Lower leg skin (tissue), 3 donors: Measurements from ENCODE around the gene HLA-DRB5.

Experiments used
- POLR2A ChIP-seq, 2 donors: fragments of 450-650 bp; IDR thresholded peaks; one replicate each; pipeline ENCODE4 v1.6.1; 2016 to 2017; ENCODE audit warnings: antibody characterized with exemption in 2 of 2, mild to moderate bottlenecking in 1 of 2, moderate library complexity in 1 of 2
- TF ChIP-seq, protein P1 (sequence below), 3 donors: fragments of 450-650 bp; IDR thresholded peaks; one replicate each; pipeline ENCODE4 v1.5.1; 2016; ENCODE audit warnings: antibody characterized with exemption in 3 of 3, mild to moderate bottlenecking in 3 of 3, moderate library complexity in 2 of 3

DNA sequence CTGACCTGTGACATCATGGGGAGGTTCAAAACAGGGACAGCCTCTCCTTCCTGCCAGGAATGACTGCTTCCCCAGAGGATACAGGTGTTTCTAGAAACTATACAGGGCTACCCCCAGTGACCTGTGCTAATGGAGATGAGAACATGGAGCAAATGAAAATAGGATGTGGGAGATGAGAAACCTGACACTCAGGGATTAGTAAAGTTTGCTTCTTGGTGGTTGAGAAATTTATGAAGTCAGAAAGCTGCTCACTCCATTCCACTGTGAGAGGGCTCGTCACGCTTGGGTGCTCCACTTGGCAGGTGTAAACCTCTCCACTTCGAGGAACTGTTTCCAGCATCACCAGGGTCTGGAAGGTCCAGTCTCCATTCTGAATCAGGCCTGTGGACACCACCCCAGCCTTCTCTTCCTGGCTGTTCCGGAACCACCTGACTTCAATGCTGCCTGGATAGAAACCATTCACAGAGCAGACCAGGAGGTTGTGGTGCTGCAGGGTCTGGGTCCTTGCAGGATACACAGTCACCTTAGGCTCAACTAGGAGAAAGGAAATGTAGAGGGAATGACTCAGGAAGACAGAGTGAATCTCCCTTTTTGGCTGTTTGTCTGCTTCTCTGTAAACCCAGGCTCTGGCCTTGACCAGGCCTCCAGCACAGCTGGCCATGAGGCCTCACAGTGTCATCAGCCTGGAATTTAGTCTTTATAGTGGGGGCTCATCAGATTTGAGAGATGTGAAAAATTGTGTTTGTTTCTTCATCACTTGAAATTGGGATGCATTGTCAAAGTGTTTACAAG lies 10.8 kb downstream of the HLA-DRB5 start:
- TF ChIP-seq, protein P1, sequence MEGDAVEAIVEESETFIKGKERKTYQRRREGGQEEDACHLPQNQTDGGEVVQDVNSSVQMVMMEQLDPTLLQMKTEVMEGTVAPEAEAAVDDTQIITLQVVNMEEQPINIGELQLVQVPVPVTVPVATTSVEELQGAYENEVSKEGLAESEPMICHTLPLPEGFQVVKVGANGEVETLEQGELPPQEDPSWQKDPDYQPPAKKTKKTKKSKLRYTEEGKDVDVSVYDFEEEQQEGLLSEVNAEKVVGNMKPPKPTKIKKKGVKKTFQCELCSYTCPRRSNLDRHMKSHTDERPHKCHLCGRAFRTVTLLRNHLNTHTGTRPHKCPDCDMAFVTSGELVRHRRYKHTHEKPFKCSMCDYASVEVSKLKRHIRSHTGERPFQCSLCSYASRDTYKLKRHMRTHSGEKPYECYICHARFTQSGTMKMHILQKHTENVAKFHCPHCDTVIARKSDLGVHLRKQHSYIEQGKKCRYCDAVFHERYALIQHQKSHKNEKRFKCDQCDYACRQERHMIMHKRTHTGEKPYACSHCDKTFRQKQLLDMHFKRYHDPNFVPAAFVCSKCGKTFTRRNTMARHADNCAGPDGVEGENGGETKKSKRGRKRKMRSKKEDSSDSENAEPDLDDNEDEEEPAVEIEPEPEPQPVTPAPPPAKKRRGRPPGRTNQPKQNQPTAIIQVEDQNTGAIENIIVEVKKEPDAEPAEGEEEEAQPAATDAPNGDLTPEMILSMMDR (IDR thresholded peaks at IDR 0.05), result no peak
- TF ChIP-seq POLR2A (IDR thresholded peaks at IDR 0.05), result no peak
